ENCODE data around the gene CKM.
"Not testable (repeated sequence)": the region's sequence is repeated elsewhere in the genome, so short reads cannot be mapped to it uniquely, and the experiment has no call there.

Gene CKM

GRCh38 chr19:45320997-45321775 is 1.5 kb downstream of the CKM start:
- DNase-seq (no peak), ATAC-seq (no peak)

DNA sequence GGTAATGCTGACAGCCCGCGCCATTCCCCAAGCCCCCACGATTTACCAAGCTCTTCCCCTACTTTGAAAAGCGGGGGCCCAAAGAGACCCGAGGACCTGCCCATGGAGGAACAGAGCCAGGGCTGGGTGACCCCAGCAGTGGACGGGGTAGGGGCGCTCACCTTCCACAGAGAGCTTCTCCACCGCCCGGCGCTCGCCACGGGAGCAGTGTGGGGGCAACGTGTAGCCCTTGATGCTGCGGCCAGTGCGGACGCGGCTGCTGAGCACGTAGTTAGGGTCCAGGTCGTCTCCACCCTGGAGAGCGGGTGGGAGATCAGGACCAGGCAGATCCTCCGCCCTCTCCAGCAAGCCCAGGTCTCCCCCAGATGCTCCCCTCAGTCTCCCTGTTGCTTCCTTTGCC is 7.4 kb downstream of the CKM start:
- no peak for DNase-seq
- no peak for ATAC-seq

GRCh38 chr19:45314708-45315245 is 7.9 kb downstream of the CKM start:
- ATAC-seq (no peak), DNase-seq (no peak)

- not testable (repeated sequence) for DNase-seq, ATAC-seq
Observed at GRCh38 chr19:45312285-45312684, 10.4 kb downstream of the CKM start.

DNA sequence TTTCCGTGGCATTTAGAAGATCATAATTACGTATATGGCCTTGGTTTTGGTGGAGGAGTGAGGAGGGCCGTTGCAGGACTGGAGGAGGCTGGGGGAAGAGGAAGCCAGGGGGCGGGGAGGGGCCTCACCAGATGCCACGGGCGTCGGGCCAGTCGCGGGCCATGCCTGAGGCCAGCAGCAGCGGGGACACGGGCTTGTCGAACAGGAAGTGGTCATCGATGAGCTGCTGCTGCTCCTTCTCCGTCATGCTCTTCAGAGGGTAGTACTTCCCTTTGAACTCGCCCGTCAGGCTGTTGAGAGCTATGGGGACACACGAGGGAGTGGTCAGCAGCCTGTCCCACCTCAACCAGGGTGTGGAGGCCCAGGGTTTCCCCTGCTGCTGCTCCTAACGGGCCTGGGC is 11.1 kb downstream of the CKM start:
- no peak for ATAC-seq
- no peak for DNase-seq

- not testable (repeated sequence) for DNase-seq, ATAC-seq
Observed at GRCh38 chr19:45309322-45309721, 13.4 kb downstream of the CKM start.

GRCh38 chr19:45307361-45307760 is 15.3 kb downstream of the CKM start:
- no peak for ATAC-seq
- no peak for DNase-seq

DNA sequence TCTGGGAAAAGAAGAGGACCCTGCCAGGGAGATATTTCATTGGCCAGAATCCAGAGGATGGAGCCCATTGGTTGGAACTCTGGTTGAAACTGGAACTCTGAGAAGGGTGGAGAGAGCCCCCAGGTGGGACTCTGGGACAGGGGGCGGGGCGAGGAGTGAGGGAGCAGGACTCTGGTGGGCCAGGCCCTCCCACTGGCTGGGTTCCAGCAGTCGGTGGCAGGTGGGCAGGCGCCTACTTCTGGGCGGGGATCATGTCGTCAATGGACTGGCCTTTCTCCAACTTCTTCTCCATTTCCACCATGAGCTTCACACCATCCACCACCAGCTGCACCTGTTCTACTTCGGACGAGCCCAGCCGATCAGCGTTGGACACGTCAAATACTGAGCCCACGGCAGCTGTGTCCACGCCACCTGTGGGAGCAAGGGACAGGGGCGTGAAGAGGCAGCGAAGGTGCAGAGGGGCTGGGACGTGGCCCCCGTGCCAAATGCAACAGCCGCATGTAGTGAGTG is 16.1 kb downstream of the CKM start:
- no peak for DNase-seq
- ATAC-seq = no peak

DNA sequence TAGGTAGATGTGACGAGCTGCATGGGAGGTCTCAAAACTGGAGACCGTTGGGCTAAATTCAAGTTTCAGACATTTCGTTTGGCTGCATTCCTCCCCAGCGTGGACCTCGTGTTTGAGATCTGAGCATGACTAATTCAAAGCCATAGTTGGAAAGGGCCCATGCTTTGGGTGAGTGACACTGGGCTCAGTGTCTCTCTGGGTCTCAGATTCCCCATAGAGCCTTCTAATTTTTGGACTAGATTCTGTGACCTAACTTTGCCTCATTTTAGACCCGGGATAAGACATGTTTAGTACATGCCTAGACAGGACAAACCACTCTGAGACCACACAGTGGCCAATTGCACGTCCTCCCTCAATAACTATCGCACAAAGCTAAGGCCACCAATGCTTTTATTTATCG is 16.6 kb downstream of the CKM start:
- DNase-seq (no peak), ATAC-seq (no peak)

DNA sequence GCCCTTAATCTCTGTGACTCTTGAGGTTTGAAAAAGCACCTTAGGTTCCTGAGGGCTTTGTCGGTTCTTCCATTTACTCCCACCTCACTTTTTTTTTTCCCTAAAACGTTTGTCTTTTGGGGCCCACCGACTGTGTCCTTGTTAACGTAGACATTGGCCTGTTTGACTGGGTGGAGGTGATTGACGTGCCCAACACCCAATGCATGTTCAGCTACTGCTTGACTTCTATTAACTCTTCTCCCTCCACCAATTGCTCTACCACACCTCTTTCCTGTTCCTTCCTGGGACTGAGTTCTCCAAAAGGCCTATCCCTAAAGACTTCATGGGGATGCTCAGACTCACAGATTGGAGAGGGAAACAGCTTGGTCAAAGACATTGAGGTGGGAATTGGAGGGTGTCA is 17.3 kb downstream of the CKM start:
- ATAC-seq (no peak), DNase-seq (no peak)

GRCh38 chr19:45305007-45305406 is 17.7 kb downstream of the CKM start:
- no peak for ATAC-seq
- no peak for DNase-seq

DNA sequence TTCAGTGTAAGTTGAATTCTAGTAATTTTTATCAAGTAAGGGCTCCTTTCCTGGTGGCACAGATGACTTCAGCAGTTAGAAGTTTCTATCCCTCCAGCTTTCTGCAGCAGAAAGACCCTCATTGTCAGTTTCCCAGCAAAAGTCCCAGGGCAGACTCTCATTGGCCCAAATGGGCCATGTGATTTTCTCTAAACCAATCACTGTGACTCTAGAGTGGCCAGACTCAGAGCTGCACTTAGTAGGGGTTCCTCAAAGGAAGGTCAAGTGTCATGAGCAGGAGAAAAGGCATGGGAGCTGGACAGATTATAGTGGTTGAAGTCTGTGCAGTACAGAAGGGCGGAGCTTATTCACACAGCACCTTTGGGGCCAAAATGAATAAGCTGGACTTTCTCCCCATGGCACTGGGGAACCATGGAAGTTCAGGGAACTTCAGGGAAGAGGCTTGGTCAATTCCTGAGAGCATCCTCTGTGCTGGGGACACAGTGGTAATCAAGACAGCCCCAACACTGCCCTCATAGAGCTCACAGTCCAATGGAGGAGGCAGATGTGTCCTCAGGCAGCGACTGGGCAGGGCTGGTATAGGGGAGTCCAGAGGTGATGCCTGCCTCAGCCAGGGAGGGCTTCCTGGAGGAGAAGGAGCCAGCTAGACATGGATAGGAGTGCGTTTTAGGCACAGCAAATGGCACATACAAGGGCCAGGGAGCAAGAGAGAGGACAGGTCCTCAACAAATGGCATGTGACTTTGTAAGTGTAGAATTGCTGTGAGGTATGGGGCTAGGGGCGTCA is 18.3 kb downstream of the CKM start:
- ATAC-seq (no peak), DNase-seq (no peak)

DNA sequence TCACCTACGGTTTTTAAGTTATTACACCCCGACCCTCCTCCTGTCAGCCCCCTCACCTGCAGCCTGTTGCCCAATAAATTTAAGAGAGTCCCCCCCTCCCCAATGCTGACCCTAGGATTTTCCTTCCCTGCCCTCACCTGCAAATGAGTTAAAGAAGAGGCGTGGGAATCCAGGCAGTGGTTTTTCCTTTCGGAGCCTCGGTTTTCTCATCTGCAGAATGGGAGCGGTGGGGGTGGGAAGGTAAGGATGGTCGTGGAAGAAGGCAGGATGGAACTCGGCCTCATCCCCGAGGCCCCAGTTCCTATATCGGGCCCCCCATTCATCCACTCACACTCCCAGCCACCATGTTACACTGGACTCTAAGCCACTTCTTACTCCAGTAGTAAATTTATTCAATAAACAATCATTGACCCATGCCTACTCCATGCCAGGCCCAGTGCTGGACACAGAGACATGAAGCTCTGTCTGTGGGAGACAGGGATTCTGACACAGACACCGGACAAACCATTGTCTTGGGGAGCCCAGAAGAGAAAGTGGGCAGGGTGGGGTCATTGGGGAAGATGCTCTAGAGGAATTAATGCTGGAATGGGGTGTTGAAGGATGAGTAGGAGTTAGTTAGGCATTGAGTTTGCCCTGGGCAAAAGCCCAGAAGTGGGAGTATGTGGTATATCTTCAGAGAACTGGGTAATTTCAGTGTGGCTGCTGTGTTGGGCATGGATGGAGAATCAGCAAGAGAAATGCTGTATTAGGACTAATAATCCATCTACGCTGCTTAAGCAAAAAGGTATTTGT is 19.2 kb downstream of the CKM start:
- ATAC-seq (no peak), DNase-seq (no peak)

GRCh38 chr19:45302416-45302815 is 20.3 kb downstream of the CKM start:
- no peak for ATAC-seq
- DNase-seq = no peak

DNA sequence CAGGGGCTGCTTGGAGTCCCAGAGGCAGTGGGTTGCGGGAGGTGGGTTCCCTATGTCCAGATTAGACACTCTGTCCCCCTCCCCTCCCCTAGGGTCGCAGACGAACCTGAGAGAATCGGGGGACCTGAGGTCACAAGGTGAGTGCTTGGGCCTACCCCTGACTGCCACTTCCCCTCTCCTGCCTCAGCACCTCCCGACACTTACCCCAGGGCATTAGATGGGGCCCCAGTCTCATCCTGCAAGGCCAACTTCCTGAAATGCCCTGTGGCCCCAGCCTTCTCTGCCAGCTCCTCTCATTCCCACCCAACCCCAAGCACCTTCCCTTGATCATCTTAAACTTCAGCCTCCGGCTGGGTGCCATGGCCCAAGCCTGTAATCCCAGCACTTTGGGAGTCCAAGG is 23.0 kb downstream of the CKM start:
- no peak for ATAC-seq

GRCh38 chr19:45298264-45298663 is 24.4 kb downstream of the CKM start:
- ATAC-seq (no peak), DNase-seq (no peak)

More for the DNA sequence above, 23.0 kb downstream of the CKM start:
- DNase-seq = no peak

- no peak for DNase-seq
- no peak for ATAC-seq
Observed at GRCh38 chr19:45297674-45298073, 25.0 kb downstream of the CKM start.

DNA sequence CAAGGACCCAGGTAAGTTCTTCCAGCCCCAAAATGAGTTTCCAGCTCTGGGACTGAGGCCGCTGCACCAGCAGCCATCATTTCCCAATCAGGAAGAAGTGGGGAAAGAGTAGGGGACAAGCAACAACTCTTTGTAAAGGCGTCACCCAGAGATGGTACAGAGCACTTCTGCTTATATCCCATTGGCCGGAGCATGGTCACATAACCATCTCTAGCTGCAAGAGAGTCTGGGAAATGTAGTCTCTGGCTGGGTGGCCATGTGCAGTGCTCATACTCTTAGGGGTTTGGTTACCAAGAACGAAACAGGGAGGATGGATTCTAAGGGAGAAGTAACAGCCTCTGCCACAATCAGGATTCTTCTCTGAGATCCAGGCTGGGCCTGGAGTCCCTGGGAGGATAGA is 26.3 kb downstream of the CKM start:
- ATAC-seq = no peak

DNA sequence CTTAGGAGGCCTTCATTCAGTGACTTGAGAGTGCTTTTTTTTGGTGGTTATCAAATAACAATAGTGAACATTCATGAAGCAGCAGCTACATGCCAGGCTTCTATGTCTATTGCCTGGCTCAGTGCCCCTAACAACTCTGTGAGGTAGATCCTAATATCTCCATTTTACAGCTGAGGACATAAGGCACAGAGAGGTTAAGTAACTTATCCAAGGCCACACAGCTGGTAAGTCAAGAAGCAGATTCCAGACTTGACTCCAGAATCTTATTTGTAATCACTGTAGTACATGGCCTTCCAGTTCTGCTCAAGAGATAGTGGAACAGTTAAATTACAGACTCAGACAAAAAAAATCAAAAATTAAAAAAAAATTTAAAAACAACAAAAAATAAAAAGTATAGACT is 26.8 kb downstream of the CKM start:
- DNase-seq (no peak), ATAC-seq (no peak)

More for the DNA sequence above, 26.3 kb downstream of the CKM start:
- no peak for DNase-seq

DNA sequence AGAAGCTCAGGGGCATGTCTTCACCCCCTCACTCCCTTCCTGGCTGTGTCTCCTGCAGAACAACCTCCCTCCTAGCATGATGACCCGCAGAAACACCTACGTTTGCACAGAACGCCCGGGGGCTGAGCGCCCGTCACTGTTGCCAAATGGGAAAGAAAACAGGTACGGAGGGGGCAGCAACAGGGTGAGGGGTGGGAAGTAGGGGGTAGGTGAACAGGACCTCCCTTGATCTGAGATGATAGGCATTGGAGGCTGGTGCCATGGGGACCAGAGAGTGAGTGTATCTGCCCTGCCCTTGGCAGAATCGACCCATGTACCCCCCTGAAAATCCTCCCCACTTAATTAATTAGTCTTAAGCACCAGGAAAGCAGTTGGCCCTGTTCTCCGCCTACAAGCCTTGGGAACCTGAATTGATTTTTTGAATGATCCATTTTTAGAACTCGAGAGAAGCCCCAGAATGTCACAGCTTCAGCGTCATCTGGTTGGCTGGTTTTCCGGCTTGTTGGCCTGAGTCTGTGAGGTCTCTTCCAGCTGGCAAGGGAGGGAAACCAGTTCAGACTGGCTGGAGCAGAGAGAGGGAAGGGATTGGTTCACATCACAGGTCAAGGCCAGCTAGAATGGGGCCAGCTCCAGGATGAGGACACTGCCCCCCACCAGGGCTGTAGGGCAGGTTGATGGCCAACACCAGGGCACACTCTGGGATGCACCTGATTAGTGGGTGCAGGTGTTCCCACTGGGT is 28.2 kb downstream of the CKM start:
- ATAC-seq (no peak), DNase-seq (no peak)

- DNase-seq (peak; percentile 11), ATAC-seq (peak; percentile 71)
Observed at GRCh38 chr19:45293682-45294081, 29.0 kb downstream of the CKM start.

- ATAC-seq (no peak), DNase-seq (no peak)
Observed at GRCh38 chr19:45291834-45292233, 30.8 kb downstream of the CKM start.

Data from stimulated activated naive CD8-positive, alpha-beta T cell treated with anti-CD3 and anti-CD28 coated beads, Interleukin-15, Interleukin-2, amounts not matched to agents 100 U/mL and 50 U/mL, for 24 hours (primary cell).